Upper lobe of left lung (tissue), 4 donors: Measurements from ENCODE around the gene NCF1.
"Not testable (repeated sequence)": the region's sequence is repeated elsewhere in the genome, so short reads cannot be mapped to it uniquely, and the experiment has no call there.

Source experiments
- CTCF ChIP-seq, 6 experiments: fragments of 450-650 bp in 4 of 6; fragments of 200-600 bp in 2 of 6; sonication (generic) in 2 of 6; IDR thresholded peaks; one replicate each; pipeline ENCODE4 v1.5.1; 2016 to 2019; ENCODE audit warnings: antibody characterized with exemption in 6 of 6
- POLR2AphosphoS5 ChIP-seq, 2 donors: sonication (generic); formaldehyde crosslinking; IDR thresholded peaks; one replicate each; pipeline ENCODE4 v1.5.1; 2017; ENCODE audit warnings: antibody characterized with exemption in 2 of 2

GRCh38 chr7:74789200-74789736 is 15.5 kb downstream of the NCF1 start:
- TF ChIP-seq CTCF, POLR2AphosphoS5 (IDR thresholded peaks at IDR 0.05): not testable (repeated sequence)
